HepG2 (cell line): ENCODE measurements around the gene EGFR. TPM values are rescaled to one million over a fixed set of nuclear protein-coding genes. Genes with fewer than 3 reads are reported as not detected.

Experiments used
- ATAC-seq: fragments of 200-7000 bp; cut with Tn5 transposase; 3 replicates; pipeline ENCODE4 v1.9.1; 2020; ENCODE audit warnings: mild to moderate bottlenecking, moderate library complexity
- BruUV-seq: library from RNA; stranded (reverse); fragments of 400-500 nt; replicated peaks from 2 replicates; lab custom pipeline; 2021; lab: Mats Ljungman, UMichigan
- CTCF ChIA-PET: fragments of 300-600 bp; formaldehyde crosslinking; extraction: SDS; loops from one replicate; lab custom pipeline; 2021; ENCODE audit warnings: low total read pairs, inconsistent platforms, low intra/inter-chr PET ratio; lab: Yijun Ruan, JAX
- POLR2A ChIA-PET: fragments of 350-600 bp; sonication (Branson Sonifier 250); formaldehyde crosslinking; loops from one replicate; lab custom pipeline; 2020; ENCODE audit warnings: antibody characterized with exemption, inconsistent platforms; lab: Yijun Ruan, JAX
- DNase-seq: peaks from one replicate; pipeline ENCODE4 v3.0.0-alpha.2; 2015; ENCODE audit warnings: low spot score
- FAIRE-seq: peaks from 3 replicates; lab custom pipeline; 2011; peaks lifted over from hg19 to GRCh38; lab: Jason Lieb, UNC
- H2AFZ ChIP-seq: one replicate; pipeline ENCODE4 v1.6.1; 2011; ENCODE audit warnings: low read length, inconsistent platforms
- H3K27ac ChIP-seq: fragments of 300-600 bp; 3 replicates; pipeline ENCODE4 v1.8.0; 2011; ENCODE audit warnings: mixed run types, mild to moderate bottlenecking, mixed read lengths, low read length, inconsistent platforms; ENCODE audit not compliant: insufficient read depth; ENCODE audit errors: extremely low read length
- H3K27me3 ChIP-seq, 2 experiments: fragments of 200-600 bp in 1 of 2; 2 replicates in 1 of 2; 3 replicates in 1 of 2; pipeline versions ENCODE4 v1.6.0 to v1.8.0; 2011; ENCODE audit warnings: low read length in 2 of 2, mild to moderate bottlenecking in 2 of 2, moderate library complexity in 2 of 2, inconsistent platforms in 1 of 2; ENCODE audit not compliant: insufficient read depth in 2 of 2, control insufficient read depth in 1 of 2
- H3K36me3 ChIP-seq, 2 experiments: fragments of 200-600 bp in 1 of 2; replicated peaks in 1 of 2; 2 replicates in 1 of 2; 3 replicates in 1 of 2; pipeline versions ENCODE4 v1.5.1 to v1.8.0; 2011; ENCODE audit warnings: low read length in 2 of 2, inconsistent platforms in 1 of 2; ENCODE audit not compliant: insufficient read depth in 2 of 2, control insufficient read depth in 1 of 2
- H3K4me1 ChIP-seq: 2 replicates; pipeline ENCODE4 v1.5.1; 2012; ENCODE audit warnings: low read length, inconsistent platforms; ENCODE audit not compliant: insufficient read depth
- H3K4me2 ChIP-seq: 2 replicates; pipeline ENCODE4 v1.6.0; 2011; ENCODE audit warnings: low read depth, low read length, inconsistent platforms
- H3K4me3 ChIP-seq, 3 experiments: fragments of 200-600 bp in 1 of 3; sonication (generic), shearing (Covaris generic) in 1 of 3; replicated peaks in 1 of 3; 2 replicates each; pipeline ENCODE4 v1.5.1; 2011 to 2016; ENCODE audit warnings: low read length in 3 of 3, inconsistent platforms in 2 of 3, low read depth in 2 of 3, mild to moderate bottlenecking in 2 of 3, control low read depth in 1 of 3, mixed read lengths in 1 of 3; ENCODE audit not compliant: insufficient read depth in 1 of 3
- H3K79me2 ChIP-seq: one replicate; pipeline ENCODE4 v1.6.1; 2011; ENCODE audit warnings: low read length, inconsistent platforms; ENCODE audit not compliant: insufficient read depth
- H3K9ac ChIP-seq: 2 replicates; pipeline ENCODE4 v1.6.0; 2011; ENCODE audit warnings: mild to moderate bottlenecking, low read depth, low read length, inconsistent platforms; ENCODE audit not compliant: insufficient read depth
- H3K9me3 ChIP-seq: 2 replicates; pipeline ENCODE4 v1.5.1; 2012; ENCODE audit warnings: mild to moderate bottlenecking, low read length
- H4K20me1 ChIP-seq: 2 replicates; pipeline ENCODE4 v1.6.0; 2011; ENCODE audit warnings: inconsistent platforms, mild to moderate bottlenecking, low read length, moderate library complexity; ENCODE audit not compliant: insufficient read depth
- CENPX ChIP-seq: sonication (generic); formaldehyde crosslinking; IDR thresholded peaks from 2 replicates; pipeline ENCODE4 v1.9.0; 2021; ENCODE audit warnings: mild to moderate bottlenecking, missing genetic modification reagents, moderate library complexity
- FOXA1 ChIP-seq, 2 experiments: fragments of 450-650 bp in 1 of 2; sonication (generic) in 1 of 2; formaldehyde crosslinking in 1 of 2; IDR thresholded peaks; 2 replicates each; pipeline versions ENCODE4 v1.4.0 to v1.6.1; 2016 to 2020; ENCODE audit warnings: missing genetic modification reagents in 1 of 2
- FOXM1 ChIP-seq: sonication (generic); formaldehyde crosslinking; IDR thresholded peaks from 2 replicates; pipeline ENCODE4 v1.5.0; 2020; ENCODE audit warnings: missing genetic modification reagents
- MEIS1 ChIP-seq: sonication (generic); formaldehyde crosslinking; IDR thresholded peaks from 2 replicates; pipeline ENCODE4 v1.9.0; 2021; ENCODE audit warnings: mild to moderate bottlenecking, missing genetic modification reagents, moderate library complexity, borderline replicate concordance
- PREB ChIP-seq: sonication (generic); formaldehyde crosslinking; IDR thresholded peaks from 2 replicates; pipeline ENCODE4 v1.4.0; 2020; ENCODE audit warnings: missing genetic modification reagents
- SMARCC2 ChIP-seq: fragments of 450-650 bp; IDR thresholded peaks from 2 replicates; pipeline ENCODE4 v1.6.1; 2017; ENCODE audit warnings: antibody characterized with exemption, mild to moderate bottlenecking
- SRSF1 ChIP-seq: fragments of 200-400 bp; formaldehyde crosslinking; optimal IDR thresholded peaks from 2 replicates; pipeline ENCODE3; 2017; ENCODE audit warnings: mild to moderate bottlenecking, low read depth, low read length, moderate library complexity
- U2AF2 ChIP-seq: fragments of 200-400 bp; formaldehyde crosslinking; IDR thresholded peaks from 2 replicates; pipeline ENCODE4 v1.6.1; 2017; ENCODE audit warnings: low read depth, mild to moderate bottlenecking, low read length
- ZBTB38 ChIP-seq: sonication (generic); formaldehyde crosslinking; IDR thresholded peaks from 2 replicates; pipeline ENCODE4 v1.5.1; 2020; ENCODE audit warnings: mild to moderate bottlenecking, missing genetic modification reagents
- ZNF253 ChIP-seq: sonication (generic); formaldehyde crosslinking; IDR thresholded peaks from 2 replicates; pipeline ENCODE4 v1.8.0; 2022; ENCODE audit warnings: mild to moderate bottlenecking, missing genetic modification reagents, borderline replicate concordance
- ZNF33A ChIP-seq: sonication (generic); formaldehyde crosslinking; IDR thresholded peaks from 2 replicates; pipeline ENCODE4 v1.5.1; 2020; ENCODE audit warnings: missing genetic modification reagents, mild to moderate bottlenecking, moderate library complexity, borderline replicate concordance
- ZNF552 ChIP-seq: sonication (generic); formaldehyde crosslinking; IDR thresholded peaks from 2 replicates; pipeline ENCODE4 v1.9.0; 2022; ENCODE audit warnings: missing genetic modification reagents, mild to moderate bottlenecking, borderline replicate concordance
- ZNF878 ChIP-seq: sonication (generic); formaldehyde crosslinking; IDR thresholded peaks from 2 replicates; pipeline ENCODE4 v1.8.1; 2023; ENCODE audit warnings: mild to moderate bottlenecking, missing genetic modification reagents, moderate library complexity
- ZNF879 ChIP-seq: sonication (generic); formaldehyde crosslinking; IDR thresholded peaks from 2 replicates; pipeline ENCODE4 v1.8.1; 2023; ENCODE audit warnings: missing genetic modification reagents
- WGBS: methylation state at CpG from one replicate; pipeline ENCODE4 v1.1.6; 2017; ENCODE audit warnings: low lambda C conversion rate; 5-methylcytosine and 5-hydroxymethylcytosine counted together
- in situ Hi-C: cut with HindIII; loops from 2 replicates; pipeline ENCODE4 v1.10.0; 2017; ENCODE audit warnings: low pct_unique_long_range_greater_than_20kb; ENCODE audit not compliant: extremely low pct_ligation_motif_present
- intact Hi-C: fragments of 100-400 bp; cut with micrococcal nuclease; formaldehyde crosslinking; loops from one replicate; pipeline ENCODE4 v1.10.0; 2022; ENCODE audit not compliant: unreplicated experiment
- polyA plus RNA-seq, 8 experiments: library from polyadenylated mRNA; depleted of rRNA in 3 of 8; stranded (reverse) in 7 of 8; unstranded in 1 of 8; fragments of >200 nt; fragmentation: Illumina TruSeq in 4 of 8; extraction: Trizol in 4 of 8; gene quantifications; 2 replicates each; pipeline versions ENCODE4 v1.2.1 to v1.2.3, GENCODE V29; 2011 to 2016; ENCODE audit warnings: low read depth in 4 of 8, missing spikeins in 1 of 8, mixed read lengths in 1 of 8; ENCODE audit not compliant: insufficient read depth in 1 of 8
- total RNA-seq, 5 experiments: library from RNA; depleted of rRNA; stranded (reverse); fragments of >200 nt; fragmentation: Illumina TruSeq; extraction: Trizol; gene quantifications; 2 replicates each; pipeline ENCODE4 v1.2.3, GENCODE V29; 2016; ENCODE audit warnings: low read depth in 1 of 5
- TF ChIP-seq, protein P1 (sequence below): sonication (generic); formaldehyde crosslinking; IDR thresholded peaks from 2 replicates; pipeline ENCODE4 v1.8.0; 2022; ENCODE audit warnings: mild to moderate bottlenecking, missing genetic modification reagents, moderate library complexity
- TF ChIP-seq, protein P2 (sequence below): sonication (generic); formaldehyde crosslinking; IDR thresholded peaks from 2 replicates; pipeline ENCODE4 v1.4.0; 2020; ENCODE audit warnings: missing genetic modification reagents, borderline replicate concordance
- TF ChIP-seq, protein P3 (sequence below): sonication (generic); formaldehyde crosslinking; IDR thresholded peaks from 2 replicates; pipeline ENCODE4 v1.5.0; 2020; ENCODE audit warnings: missing genetic modification reagents, mild to moderate bottlenecking, borderline replicate concordance

EGFR gene
- total and polyA plus RNA-seq, 2 of the 13 experiments (the other 11 are each of a cell fraction or from before 2014, with no cell fraction given): 7.0 to 10.0 TPM

- TF ChIP-seq CENPX (CRISPR knock-in tag): no peak
These were observed 172.5 kb downstream of the EGFR start (continued) for GRCh38 chr7:55191161-55191925.

- H3K4me2 ChIP-seq: no peak overlapping the region
- no peak for FAIRE-seq
- H3K27me3 ChIP-seq: no peaks in the 10 kb centered on the region
- no peaks in the 10 kb centered on the region for H4K20me1 ChIP-seq
- H3K27ac ChIP-seq: no peak overlapping the region
- no peak for DNase-seq
- H2AFZ ChIP-seq: no peak overlapping the region
- intact Hi-C loops: no loop called here
- CTCF ChIA-PET: no interaction called here
- H3K4me3 ChIP-seq: no peak overlapping the region
- no TSS peak for BruUV-seq
- peaks cover 49% of the 10 kb centered on the region for H3K4me1 ChIP-seq
- H3K36me3 ChIP-seq: peaks cover 12 to 36% of the 10 kb centered on the region in 2 experiments
- no peak for TF ChIP-seq ZNF879 (CRISPR knock-in tag)
- TF ChIP-seq PREB (CRISPR knock-in tag): no peak
- TF ChIP-seq, protein P1, sequence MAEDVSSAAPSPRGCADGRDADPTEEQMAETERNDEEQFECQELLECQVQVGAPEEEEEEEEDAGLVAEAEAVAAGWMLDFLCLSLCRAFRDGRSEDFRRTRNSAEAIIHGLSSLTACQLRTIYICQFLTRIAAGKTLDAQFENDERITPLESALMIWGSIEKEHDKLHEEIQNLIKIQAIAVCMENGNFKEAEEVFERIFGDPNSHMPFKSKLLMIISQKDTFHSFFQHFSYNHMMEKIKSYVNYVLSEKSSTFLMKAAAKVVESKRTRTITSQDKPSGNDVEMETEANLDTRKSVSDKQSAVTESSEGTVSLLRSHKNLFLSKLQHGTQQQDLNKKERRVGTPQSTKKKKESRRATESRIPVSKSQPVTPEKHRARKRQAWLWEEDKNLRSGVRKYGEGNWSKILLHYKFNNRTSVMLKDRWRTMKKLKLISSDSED (CRISPR knock-in tag): no peak
- TF ChIP-seq ZNF878 (CRISPR knock-in tag): no peak
- TF ChIP-seq MEIS1 (CRISPR knock-in tag): no peak
- no peak for TF ChIP-seq U2AF2
- no peak for TF ChIP-seq FOXA1 (IDR thresholded peaks at IDR 0.05)
- TF ChIP-seq FOXA1 (CRISPR knock-in tag; IDR thresholded peaks at IDR 0.05): no peak
- no peak for TF ChIP-seq ZNF33A (CRISPR knock-in tag)
- TF ChIP-seq, protein P2, sequence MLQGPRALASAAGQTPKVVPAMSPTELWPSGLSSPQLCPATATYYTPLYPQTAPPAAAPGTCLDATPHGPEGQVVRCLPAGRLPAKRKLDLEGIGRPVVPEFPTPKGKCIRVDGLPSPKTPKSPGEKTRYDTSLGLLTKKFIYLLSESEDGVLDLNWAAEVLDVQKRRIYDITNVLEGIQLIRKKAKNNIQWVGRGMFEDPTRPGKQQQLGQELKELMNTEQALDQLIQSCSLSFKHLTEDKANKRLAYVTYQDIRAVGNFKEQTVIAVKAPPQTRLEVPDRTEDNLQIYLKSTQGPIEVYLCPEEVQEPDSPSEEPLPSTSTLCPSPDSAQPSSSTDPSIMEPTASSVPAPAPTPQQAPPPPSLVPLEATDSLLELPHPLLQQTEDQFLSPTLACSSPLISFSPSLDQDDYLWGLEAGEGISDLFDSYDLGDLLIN: no peak
- TF ChIP-seq, protein P3, sequence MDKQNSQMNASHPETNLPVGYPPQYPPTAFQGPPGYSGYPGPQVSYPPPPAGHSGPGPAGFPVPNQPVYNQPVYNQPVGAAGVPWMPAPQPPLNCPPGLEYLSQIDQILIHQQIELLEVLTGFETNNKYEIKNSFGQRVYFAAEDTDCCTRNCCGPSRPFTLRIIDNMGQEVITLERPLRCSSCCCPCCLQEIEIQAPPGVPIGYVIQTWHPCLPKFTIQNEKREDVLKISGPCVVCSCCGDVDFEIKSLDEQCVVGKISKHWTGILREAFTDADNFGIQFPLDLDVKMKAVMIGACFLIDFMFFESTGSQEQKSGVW (CRISPR knock-in tag): no peak
- no peak for TF ChIP-seq SRSF1
- no peak for TF ChIP-seq ZBTB38
- TF ChIP-seq ZNF253 (CRISPR knock-in tag): no peak
- TF ChIP-seq FOXM1 (CRISPR knock-in tag): no peak
- TF ChIP-seq SMARCC2: no peak
- no peak for TF ChIP-seq ZNF552
- H3K9me3 ChIP-seq: no peaks in the 10 kb centered on the region
- H3K79me2 ChIP-seq: peaks cover 15% of the 10 kb centered on the region
- WGBS: 96% methylated on average over 11 of the region's 17 CpGs
- no peak for ATAC-seq
- in situ Hi-C loops: no loop called here
- POLR2A ChIA-PET: interaction anchor here (3.0 kb wide), 1 partner anchor 14 kb away, joined by 11 read pairs; no protein-coding TSS in a partner anchor
- no peak overlapping the region for H3K9ac ChIP-seq
These were observed 173.3 kb downstream of the EGFR start for GRCh38 chr7:55191926-55192692.
